Thyroid gland (tissue), 4 donors: ENCODE results near the gene CYP2J2. TPM values are rescaled to one million over a fixed set of nuclear protein-coding genes. Genes with fewer than 3 reads are reported as not detected.

Experiments used
- DNase-seq, 2 donors: peaks; one replicate each; pipeline ENCODE4 v3.0.0-alpha.2; 2019
- H3K27ac ChIP-seq, 3 donors: fragments of 200-600 bp; sonication (generic); 1 replicate in 2 of 3; 2 replicates in 1 of 3; pipeline ENCODE4 v1.5.1; 2016 to 2019; ENCODE audit warnings: mild to moderate bottlenecking in 1 of 3, moderate library complexity in 1 of 3
- H3K27me3 ChIP-seq: fragments of 200-600 bp; sonication (generic); one replicate; pipeline ENCODE4 v1.5.1; 2019
- H3K36me3 ChIP-seq, 2 donors: fragments of 200-600 bp; sonication (generic); one replicate each; pipeline ENCODE4 v1.5.1; 2016 to 2019
- H3K4me1 ChIP-seq, 2 donors: fragments of 200-600 bp; sonication (generic); one replicate each; pipeline ENCODE4 v1.5.1; 2017 to 2019
- H3K4me3 ChIP-seq, 3 donors: fragments of 200-600 bp; sonication (generic); replicated peaks in 1 of 3; 1 replicate in 2 of 3; 2 replicates in 1 of 3; pipeline ENCODE4 v1.5.1; 2016; ENCODE audit warnings: mild to moderate bottlenecking in 1 of 3
- H3K9me3 ChIP-seq: fragments of 200-600 bp; sonication (generic); one replicate; pipeline ENCODE4 v1.5.1; 2017
- POLR2A ChIP-seq, 2 donors: fragments of 450-650 bp; IDR thresholded peaks; one replicate each; pipeline ENCODE4 v1.6.1; 2017; ENCODE audit warnings: antibody characterized with exemption in 2 of 2, mild to moderate bottlenecking in 2 of 2, moderate library complexity in 1 of 2
- WGBS, 2 donors: methylation state at CpG; one replicate each; pipeline ENCODE4 v1.1.5; 2017; 5-methylcytosine and 5-hydroxymethylcytosine counted together
- intact Hi-C: fragments of 100-400 bp; cut with DNase I; formaldehyde crosslinking; loops from one replicate; pipeline ENCODE4 v1.15.1; 2023
- total RNA-seq, 4 donors: library from RNA; depleted of rRNA; stranded (reverse); fragments of >200 nt; gene quantifications; one replicate each; pipeline ENCODE4 v1.2.3, GENCODE V29; 2016
- TF ChIP-seq, protein P1 (sequence below), 6 experiments: fragments of 200-600 bp in 3 of 6; fragments of 450-650 bp in 3 of 6; sonication (generic) in 3 of 6; IDR thresholded peaks; one replicate each; pipeline ENCODE4 v1.5.1; 2016 to 2019; ENCODE audit warnings: antibody characterized with exemption in 6 of 6, mild to moderate bottlenecking in 2 of 6, inconsistent platforms in 1 of 6, moderate library complexity in 1 of 6

Gene CYP2J2
- total RNA-seq, 4 donors from 2014 or later: 0.33 TPM; not detected in 3

DNA sequence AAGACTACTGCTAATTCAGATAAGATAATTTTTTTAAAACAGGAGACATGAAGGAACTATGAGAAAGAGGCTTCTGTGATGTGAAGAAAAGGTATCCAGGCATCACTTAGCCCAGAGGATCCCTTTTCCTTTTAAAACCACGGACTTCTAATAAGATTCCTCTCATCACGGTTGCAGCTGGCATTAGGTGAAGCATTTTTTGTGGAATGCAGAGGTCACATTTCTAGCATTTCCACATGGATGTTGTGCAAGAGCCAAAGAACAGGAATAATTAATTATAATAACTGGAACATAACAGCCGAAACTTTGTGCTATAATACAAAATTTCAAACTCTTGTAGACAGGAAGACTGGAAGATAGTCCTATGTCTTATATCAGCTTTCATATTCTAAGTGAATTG lies 27.6 kb downstream of the CYP2J2 start:
- whole genome bisulfite sequencing, 2 donors: 64 to 80% methylated on average over 3 of the region's 3 CpGs
- Histone ChIP-seq H3K9me3 (no peaks in the 10 kb centered on the region), H3K4me1 (peaks cover 0 to 4% of the 10 kb centered on the region in 2 donors), H3K4me3 (no peak overlapping the region), H3K27ac (no peak overlapping the region), H3K36me3 (no peaks in the 10 kb centered on the region), H3K27me3 (no peaks in the 10 kb centered on the region)
- TF ChIP-seq POLR2A (IDR thresholded peaks at IDR 0.05): no peak
- TF ChIP-seq, protein P1, sequence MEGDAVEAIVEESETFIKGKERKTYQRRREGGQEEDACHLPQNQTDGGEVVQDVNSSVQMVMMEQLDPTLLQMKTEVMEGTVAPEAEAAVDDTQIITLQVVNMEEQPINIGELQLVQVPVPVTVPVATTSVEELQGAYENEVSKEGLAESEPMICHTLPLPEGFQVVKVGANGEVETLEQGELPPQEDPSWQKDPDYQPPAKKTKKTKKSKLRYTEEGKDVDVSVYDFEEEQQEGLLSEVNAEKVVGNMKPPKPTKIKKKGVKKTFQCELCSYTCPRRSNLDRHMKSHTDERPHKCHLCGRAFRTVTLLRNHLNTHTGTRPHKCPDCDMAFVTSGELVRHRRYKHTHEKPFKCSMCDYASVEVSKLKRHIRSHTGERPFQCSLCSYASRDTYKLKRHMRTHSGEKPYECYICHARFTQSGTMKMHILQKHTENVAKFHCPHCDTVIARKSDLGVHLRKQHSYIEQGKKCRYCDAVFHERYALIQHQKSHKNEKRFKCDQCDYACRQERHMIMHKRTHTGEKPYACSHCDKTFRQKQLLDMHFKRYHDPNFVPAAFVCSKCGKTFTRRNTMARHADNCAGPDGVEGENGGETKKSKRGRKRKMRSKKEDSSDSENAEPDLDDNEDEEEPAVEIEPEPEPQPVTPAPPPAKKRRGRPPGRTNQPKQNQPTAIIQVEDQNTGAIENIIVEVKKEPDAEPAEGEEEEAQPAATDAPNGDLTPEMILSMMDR (IDR thresholded peaks at IDR 0.05): no peak
- intact Hi-C loops: no loop called here
- DNase-seq: no peak

DNA sequence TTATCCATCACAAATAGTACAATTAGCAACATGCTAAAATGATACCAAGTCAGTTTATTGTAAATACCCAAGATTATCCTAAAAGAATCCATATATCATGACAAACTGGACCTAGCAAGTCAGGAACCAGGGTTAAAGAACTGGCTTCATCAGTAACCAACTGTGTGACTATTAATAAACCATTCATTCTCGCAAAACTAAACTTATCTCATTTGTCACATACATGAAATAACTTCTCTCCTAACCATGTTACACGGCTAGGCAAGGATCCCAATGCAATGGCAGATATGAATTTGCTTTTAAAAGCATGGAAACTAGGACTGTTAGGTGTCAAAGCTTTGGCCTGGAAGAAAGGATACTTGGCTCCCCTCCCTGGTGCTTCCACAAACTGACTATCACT lies 29.4 kb downstream of the CYP2J2 start:
- H3K27ac ChIP-seq: no peak overlapping the region
- 91 to 93% methylated on average over 2 of the region's 2 CpGs for WGBS, 2 donors
- intact Hi-C loops: no loop called here
- H3K4me3 ChIP-seq: no peak overlapping the region
- no peak for TF ChIP-seq POLR2A (IDR thresholded peaks at IDR 0.05)
- TF ChIP-seq, protein P1 (IDR thresholded peaks at IDR 0.05): no peak
- H3K4me1 ChIP-seq: peaks cover 0 to 4% of the 10 kb centered on the region in 2 donors
- DNase-seq: no peak
- no peaks in the 10 kb centered on the region for H3K27me3 ChIP-seq
- no peaks in the 10 kb centered on the region for H3K9me3 ChIP-seq
- H3K36me3 ChIP-seq: no peaks in the 10 kb centered on the region

GRCh38 chr1:59892841-59893811 lies 33.4 kb downstream of the CYP2J2 start:
- Histone ChIP-seq H3K27ac (no peak overlapping the region), H3K36me3 (no peaks in the 10 kb centered on the region), H3K4me3 (no peak overlapping the region), H3K9me3 (no peaks in the 10 kb centered on the region), H3K4me1 (no peaks in the 10 kb centered on the region), H3K27me3 (no peaks in the 10 kb centered on the region)
- intact Hi-C loops: no loop called here
- no peak for DNase-seq
- 80 to 87% methylated on average over 7 of the region's 7 CpGs for WGBS, 2 donors
- TF ChIP-seq, protein P1 (IDR thresholded peaks at IDR 0.05): no peak
- no peak for TF ChIP-seq POLR2A (IDR thresholded peaks at IDR 0.05)

DNA sequence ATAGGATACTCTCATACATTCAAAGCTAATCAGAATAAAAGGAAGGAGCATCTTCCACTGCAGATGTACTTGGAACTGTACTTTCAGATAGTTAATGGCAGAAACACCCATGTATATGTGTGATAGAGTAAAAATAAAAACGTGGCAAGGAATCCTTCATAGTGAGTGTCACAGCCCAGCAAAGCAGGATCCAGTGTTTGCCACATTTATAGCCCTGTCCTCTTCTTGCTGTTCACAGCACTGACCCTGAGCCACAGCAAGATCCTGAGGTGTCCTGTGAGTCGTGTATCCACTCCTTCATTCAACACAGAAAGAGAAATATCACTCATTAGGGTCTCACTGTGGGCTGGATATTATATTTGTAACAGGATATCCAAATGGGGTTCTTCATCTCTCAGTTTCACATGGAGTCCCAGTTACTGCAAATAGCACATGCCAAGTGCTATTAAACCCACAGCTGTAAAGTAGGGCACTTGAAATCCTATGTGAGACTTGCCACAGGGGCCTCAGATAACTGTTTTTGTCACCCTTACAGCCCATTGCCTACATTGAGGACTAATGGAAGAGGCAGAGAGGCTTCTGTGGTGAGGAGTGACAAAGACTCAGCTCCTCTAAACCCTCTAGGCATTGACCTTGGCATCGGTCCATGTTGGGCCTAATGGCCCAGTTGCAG lies 41.3 kb downstream of the CYP2J2 start:
- WGBS, 2 donors: 65 to 66% methylated on average over 3 of the region's 3 CpGs
- H3K9me3 ChIP-seq: no peaks in the 10 kb centered on the region
- intact Hi-C loops: no loop called here

More for the DNA sequence above, 41.3 kb downstream of the CYP2J2 start:
- TF ChIP-seq POLR2A (IDR thresholded peaks at IDR 0.05): no peak
- TF ChIP-seq, protein P1 (IDR thresholded peaks at IDR 0.05): no peak
- DNase-seq: no peak
- no peak overlapping the region for H3K4me3 ChIP-seq
- no peaks in the 10 kb centered on the region for H3K36me3 ChIP-seq
- no peak overlapping the region for H3K27ac ChIP-seq
- no peaks in the 10 kb centered on the region for H3K4me1 ChIP-seq
- H3K27me3 ChIP-seq: no peaks in the 10 kb centered on the region
